Measurements from ENCODE around the gene ITGB1BP2.
A peak's percentile ranks its signal among the peaks of the same experiment; 100 is the strongest.
"Not testable (repeated sequence)": the region's sequence is repeated elsewhere in the genome, so short reads cannot be mapped to it uniquely, and the experiment has no call there.

Gene ITGB1BP2

DNA sequence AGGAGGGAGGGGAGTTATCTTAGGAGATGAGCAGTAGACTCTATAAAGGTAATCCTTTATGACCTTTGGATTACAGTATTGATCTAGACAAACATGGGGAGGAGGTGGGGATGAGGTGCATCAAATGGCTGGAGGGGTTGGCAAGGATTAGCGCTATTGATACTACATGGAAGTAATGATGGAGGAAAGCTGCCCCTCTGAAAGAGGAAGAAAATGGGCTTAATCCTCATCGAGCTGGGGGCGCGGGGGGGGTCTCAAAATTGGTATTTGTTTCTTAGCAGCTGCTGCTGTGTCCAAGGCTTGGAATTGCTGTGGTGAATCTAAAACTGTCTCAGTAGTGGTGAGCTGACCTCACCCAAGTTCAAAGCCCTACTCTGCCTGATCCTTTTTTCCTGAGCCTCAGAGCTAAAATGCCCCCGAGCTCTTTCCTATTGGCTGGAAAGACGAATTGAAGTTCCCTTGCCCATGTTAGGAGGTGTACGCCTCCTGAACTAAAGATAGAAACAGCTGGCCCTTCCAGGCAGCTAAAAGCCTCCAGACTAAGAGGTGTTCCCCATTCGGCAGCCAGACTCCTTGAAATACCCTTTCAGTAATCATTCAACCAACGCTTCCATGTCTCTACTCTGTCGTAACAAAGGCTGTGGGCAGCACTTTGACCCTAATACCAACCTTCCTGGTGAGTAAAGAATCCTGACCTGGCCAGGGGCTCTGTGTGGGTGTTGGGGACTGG, at the start of gene ITGB1BP2:
TSS of gene ITGB1BP2 (plus strand) at position 556 of the 730 bp plus-strand sequence. CDS start at position 613, 57 bp downstream.
- no peak for DNase-seq

DNA sequence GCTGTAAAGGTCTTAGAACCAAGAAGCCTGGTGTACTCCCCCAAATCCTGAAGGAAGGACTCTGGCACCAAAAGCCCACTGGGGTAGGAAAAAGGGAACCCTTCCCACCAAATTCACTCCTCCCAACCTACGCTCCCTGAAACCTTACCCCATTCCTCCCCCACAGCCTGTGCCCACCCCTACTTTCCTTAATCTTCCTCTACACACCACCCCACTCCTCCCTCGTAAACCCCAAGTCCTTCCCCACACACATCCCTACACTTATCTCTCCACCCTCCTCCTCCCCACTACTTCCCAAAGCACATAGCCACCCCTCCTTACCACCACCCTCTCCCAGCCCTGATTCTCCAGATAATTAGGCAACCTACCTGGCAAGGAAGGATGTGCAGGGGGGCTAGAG, 49.3 kb upstream of the ITGB1BP2 start:
- no peak for DNase-seq

DNA sequence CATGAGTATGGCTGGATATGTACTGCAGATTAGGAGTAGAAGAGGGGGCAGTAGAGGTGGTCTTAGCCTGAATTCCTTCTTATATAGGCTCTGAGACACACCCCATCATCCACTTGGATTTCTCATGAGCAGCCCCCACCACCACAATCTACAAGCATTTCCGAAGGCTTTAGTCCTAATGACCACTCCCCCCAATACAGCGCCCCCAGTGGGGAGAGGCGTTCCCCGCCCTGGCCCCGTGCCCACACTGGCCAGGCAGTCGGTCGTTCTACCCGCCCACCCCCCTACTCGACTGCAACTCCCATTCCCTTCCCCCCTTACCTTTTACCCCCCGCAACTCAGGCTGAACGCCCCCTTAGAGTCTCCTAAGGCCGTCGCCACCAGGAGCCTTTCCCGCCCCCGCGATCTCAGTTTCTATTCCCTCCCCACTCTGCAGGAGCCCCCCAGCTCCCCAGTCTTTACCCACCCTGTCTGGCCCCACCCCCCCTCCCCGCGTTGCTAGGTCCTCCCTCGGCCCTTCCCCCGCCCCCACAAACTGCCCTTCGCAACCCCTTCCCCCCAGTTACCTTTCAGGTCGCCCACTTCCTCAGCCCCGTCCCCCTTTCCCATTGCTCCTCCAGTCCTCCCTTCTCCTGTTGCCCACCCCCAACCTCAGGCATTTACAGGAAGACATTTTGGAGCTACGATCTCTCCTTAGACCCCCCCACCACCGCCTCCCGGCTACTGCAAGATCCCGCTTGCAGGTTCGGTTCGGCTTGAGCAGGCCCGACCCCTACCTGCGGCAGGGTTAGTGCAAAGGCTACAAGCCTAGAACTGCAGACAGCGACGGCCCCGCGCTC, 48.1 kb upstream of the ITGB1BP2 start:
- peak; percentile 48 for DNase-seq

DNA sequence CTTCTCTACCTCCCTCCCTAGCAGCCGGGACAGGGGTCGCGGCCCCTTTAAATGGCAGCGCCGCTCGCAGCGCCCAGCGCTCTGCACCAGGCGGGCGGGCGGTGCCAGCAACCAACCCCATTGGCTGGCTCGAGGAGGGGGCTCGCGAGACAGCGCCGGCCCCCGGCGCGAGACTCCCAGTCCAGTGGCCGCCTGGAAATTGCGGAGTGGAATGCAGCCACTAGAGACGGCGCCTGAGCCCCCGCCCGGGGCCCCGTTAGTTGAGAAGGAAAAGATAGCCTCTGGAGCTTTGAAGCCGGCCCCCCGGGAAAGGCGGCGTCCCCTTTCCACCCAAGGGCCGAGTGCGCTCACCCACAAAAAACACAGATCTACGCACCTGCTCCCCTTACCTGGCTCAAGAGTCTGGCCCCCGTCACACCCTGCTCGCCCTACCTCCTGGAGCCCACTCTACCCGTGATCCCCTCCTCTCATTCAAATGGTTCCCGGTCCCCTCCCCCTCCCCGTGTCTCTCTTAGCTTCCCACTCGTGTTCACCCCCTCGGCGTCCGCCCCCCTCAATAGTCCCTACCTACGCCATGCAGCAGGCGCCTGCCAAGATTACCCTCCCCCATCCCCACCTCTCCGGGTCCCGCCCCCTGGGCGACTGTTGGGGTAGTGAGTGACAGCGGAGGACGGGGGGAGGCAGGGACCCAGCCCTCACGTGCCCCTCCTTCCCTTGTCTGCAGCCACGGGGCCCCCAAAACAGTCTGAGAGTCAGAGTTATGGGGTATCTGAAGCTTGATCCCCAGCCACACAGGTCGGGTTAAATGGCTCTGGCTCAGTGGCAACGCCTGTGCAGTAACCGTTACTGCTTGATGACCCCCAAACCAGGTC, 47.2 kb upstream of the ITGB1BP2 start, which contains the start of gene ZMYM3:
TSS of gene ZMYM3 (minus strand) at position 49 of the 872 bp plus-strand sequence. CDS start 885 bp downstream, outside the sequence.
- DNase-seq, result peak; percentile 86

DNA sequence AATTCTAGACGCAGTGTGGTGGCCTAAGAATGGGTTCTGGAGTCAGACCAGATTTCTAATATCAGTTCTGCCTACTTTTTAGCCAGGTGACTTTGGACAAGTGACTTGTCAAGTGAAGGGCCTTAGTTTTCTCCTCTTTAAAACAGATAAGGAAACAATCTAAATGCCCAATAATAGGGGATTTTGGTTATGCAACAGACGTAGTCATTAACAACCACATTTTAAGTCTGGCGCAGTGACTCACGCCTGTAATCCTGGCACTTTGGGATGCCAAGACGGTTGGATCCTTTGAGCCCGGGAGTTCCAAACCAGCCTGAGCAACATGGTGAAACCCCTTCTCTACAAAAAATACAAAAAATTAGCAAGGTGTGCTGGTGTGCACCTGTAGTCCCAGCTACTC, 45.5 kb upstream of the ITGB1BP2 start:
- no peak for DNase-seq

DNA sequence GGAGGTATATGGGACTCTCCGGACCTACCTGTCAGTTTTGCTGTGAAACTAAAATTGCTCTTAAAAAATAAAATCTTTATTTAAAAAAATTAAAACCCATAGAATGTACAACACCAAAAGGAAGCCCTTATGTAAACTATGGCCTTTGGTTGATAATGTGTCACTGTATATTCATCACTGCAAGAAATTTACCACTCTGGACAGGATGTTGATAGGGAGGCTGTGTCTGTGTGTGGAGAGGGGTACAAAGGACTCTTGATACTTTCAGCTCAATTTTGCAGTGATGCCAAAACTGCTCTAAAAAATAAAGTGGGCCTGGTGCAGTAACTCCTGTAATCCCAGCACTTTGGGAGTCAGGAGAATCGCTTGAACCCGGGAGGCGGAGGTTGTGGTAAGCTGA, 44.7 kb upstream of the ITGB1BP2 start:
- DNase-seq, result no peak

DNA sequence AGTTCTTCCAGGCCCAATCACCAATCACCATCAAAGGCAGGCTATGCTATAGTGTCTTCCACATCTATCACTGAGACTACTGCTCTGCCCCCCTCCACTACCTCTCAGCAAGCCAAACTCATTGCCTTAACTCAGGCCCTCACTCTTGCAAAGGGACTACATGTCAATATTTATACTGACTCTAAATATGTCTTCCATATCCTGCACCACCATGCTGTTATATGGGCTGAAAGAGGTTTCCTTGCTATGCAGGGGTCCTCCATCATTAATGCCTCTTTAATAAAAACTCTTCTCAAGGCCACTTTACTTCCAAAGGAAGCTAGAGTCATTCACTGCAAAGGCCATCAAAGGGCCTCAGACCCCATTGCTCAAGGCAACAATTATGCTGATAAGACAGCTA, 32.9 kb upstream of the ITGB1BP2 start:
- DNase-seq, result not testable (repeated sequence)

DNA sequence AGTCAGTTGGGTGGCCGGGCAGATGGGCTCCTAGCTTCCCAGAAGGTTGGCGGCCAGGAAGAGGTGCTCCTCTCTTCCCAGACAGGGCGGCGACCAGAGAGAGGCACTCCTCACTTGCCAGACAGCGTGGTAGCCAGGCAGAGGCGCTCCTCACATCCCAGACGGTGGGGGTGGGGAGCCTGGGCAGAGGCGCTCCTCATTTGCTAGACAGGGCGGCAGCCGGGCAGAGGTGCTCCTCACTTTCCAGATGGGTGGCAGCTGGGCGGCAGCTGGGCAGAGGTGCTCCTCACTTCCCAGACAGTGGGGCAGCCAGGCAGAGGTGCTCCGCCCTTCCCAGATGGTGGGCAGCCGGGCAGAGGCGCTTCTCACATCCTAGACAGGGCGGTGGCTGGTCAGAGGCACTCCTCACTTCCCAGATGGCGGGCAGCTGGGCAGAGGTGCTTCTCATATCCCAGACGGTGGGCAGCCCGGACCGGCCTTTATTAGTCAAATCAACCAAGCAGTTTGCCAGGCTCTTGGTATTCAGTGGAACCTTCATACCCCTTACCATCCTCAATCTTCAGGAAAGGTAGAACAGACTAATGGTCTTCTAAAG, 31.7 kb upstream of the ITGB1BP2 start:
- no peak for DNase-seq

DNA sequence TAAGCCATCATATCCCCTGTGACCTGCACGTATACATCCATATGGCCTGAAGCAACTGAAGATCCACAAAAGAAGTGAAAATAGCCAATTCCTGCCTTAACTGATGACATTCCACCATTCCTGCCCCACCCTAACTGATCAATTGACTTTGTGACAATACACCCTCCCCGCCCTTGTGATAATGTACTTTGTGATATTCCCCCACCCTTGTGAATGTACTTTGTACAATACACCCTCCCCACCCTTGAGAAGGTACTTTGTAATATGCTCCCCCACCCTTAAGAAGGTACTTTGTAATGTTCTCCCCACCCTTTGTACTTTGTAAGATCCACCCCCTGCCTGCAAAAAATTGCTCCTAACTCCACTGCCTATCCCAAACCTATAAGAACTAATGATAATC, 29.2 kb upstream of the ITGB1BP2 start:
- not testable (repeated sequence) for DNase-seq

DNA sequence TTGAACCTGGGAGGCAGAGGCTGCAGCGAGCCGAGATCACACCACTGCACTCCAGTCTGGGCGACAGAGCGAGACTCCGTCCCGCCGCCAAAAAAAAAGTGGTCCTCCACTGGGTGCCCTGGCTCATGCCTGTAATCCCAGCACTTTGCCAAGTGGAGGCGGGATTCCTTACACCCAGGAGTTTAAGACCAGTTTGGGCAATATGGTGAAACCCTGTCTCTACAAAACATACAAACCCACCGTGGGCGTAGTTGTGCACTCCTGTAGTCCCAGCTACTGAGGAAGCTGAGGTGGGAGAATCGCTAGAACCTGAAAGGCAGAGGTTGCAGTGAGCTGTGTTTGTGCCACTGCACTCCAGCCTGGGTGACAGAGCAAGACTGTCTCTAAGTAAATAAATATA, 20.2 kb upstream of the ITGB1BP2 start:
- DNase-seq, result not testable (repeated sequence)

DNA sequence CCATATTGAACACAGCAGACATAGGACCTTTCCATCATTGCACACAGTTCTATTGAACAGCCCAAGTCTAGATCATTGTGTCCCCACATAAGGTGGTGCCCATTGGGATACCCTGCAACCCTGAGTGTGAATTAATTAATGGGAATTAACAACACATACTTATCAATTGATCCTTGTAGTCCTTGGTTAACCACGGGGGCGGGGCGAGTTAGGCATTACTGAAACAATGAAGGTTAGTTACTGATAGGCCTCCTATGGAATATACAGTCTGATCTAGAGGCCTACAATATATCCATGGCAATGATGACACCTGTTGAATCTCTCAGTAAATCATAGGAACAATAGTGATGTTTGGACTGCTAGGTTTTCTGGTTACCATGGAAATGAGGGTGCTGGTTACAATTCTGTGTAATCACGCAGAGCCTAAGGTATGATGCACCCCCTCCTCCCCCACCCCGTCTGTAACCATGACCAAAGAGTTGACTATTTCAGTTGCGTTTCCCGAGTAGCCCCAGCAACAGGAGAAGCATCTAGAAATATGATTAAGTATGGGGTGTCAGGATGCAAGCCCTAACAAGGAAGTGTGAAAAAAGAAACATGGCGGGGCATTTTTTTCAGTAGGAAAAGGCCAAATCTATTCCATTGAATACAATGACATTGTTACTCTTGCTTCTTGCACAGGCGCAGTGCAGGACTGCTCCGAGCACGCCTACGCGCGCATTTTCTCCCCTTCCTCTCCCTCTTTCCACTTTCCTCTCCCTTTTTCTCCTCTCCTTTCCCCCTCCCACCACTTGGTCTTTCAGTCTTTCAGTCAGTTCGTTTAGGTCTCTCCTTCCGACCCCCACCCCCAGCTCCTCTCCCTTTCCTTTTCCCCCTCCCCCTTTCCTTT, 18.8 kb upstream of the ITGB1BP2 start:
- peak; percentile 75 for DNase-seq

DNA sequence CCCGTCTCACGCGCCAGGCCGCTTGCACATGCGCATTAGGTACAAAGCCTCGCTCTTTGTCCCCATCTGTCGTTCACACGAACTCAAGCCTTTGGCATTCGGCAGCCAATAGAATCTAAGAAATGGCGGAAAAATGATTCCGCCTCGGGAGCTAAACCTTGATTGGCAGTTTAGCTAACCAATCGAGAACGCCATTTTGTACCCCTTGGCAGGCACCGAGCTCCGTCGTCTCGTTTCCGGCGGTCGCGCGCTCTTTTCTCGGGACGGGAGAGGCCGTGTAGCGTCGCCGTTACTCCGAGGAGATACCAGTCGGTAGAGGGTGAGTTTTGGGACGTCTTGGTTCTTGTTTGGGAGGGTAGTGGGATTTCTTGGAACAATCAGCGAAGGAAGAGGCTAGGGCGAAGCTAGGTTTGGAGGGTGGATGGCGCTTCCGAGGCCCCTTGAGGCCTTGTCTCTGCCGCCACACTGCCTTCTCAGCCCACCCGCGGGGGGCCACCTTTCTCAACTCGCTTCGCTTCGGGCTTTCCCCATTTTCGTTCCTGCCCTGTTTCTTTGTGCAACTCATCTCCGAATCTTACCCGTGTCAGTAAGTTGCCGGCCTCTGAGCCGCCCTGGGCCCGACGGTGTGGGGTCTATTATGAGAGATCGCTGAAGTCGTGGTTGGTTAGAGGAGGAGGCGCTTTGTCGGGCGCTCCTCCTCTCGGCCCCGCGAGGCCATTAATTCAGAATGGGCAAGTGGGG, 18.0 kb upstream of the ITGB1BP2 start, which contains the start of gene NONO:
TSS of gene NONO (plus strand) at position 233 of the 741 bp plus-strand sequence. CDS start 7,003 bp downstream, outside the sequence.
- peak; percentile 97 for DNase-seq

DNA sequence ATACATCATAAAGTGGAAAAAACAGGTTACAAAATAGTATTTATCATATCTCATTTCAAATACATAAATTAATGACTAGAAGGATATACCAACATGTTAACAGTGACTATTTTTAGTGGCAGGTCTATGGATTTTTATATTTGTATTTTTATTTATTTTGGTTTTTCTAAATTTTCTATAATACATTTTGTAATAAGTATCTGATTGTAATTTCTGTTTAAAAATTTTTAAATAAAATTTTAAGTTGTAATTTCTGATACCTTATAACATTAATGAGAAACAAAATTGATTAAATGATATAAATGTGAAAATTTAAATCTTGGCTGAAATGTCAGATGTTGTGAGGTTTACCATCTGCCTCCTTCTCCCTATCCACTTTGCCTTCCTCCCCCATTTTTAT, 15.6 kb upstream of the ITGB1BP2 start:
- DNase-seq, result no peak

DNA sequence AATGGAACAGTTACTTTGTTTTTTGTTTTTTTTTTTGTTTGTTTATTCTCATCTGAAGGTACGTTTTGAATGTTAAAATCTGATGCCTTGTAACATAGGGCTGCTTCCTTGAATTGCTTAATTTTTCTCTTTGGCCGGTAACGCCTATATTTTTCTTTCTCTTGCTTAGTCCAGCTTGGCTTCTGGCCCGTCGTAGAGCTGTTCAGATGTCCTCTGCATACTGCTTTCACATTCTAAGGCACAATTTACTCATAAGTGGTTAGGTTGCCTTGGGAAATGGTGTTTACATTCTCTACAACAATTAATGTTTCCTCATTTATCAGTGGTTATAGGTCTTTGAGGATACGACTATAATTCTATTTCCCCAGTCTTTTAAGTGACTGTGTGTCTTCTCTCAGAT, 10.2 kb upstream of the ITGB1BP2 start:
- DNase-seq, result no peak

DNA sequence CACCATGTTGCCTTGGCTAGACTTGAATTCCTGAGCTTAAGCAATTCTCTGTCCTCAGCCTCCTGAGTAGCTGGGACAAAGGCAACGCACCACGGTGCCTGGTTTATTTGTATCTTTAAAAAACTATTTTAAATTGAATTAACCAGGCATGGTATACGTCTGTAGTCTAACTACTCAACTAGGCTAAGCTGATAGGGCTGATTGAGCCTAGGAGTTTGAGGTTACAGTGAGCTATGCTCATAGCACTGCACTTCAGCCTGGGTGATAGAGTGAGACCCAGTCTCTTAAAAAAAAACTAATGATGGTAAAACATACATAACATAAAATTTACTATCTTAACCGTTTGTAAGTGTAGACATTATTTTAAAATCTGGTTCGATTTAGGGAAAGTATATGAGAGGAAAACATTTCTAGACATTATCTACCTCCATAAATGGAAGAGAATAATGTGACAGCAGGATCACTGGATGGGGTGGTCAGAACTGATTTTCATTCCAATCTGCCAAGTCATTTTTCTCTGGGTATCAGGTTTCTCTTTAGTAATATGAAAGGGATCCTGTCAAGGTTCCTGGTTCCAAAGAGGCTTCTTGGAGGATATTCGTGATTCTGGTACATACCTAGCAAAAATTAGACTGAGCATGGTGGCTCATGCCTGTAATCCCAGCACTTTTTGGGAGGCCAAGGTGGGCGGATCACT, 8.7 kb upstream of the ITGB1BP2 start:
- DNase-seq, result no peak

DNA sequence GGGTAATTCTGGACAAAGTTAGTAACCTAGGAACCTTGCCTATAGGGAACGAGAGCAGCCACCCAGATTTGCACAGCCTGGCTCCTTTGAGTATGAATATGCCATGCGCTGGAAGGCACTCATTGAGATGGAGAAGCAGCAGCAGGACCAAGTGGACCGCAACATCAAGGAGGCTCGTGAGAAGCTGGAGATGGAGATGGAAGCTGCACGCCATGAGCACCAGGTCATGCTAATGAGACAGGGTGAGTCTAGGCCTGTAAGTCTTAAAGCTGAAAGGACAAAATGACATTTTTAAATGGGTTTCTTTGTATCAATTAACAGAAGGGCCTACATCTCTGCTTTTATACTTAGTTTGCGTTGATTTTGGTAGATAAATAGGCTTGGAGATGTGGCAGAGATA, 4.7 kb upstream of the ITGB1BP2 start:
- no peak for DNase-seq

DNA sequence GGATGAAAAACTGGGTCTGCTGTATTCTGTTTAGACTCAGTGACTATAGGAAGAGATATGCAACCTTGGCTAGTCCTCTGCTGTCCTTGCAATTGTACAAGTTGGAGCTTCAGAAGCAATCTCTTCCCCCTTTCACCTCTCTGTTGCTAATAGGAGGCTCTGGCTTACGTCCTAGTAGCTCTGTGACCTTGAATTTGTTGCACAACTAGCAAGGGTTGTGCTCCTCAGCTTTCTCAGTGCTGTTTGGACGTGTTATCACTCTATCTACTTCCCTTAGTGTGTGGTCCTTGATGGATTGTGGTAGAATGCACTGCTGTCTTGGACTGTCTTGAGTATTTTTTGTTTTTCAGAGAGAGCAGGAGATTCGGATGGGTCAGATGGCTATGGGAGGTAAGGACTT, 3.4 kb upstream of the ITGB1BP2 start:
- DNase-seq, result no peak

DNA sequence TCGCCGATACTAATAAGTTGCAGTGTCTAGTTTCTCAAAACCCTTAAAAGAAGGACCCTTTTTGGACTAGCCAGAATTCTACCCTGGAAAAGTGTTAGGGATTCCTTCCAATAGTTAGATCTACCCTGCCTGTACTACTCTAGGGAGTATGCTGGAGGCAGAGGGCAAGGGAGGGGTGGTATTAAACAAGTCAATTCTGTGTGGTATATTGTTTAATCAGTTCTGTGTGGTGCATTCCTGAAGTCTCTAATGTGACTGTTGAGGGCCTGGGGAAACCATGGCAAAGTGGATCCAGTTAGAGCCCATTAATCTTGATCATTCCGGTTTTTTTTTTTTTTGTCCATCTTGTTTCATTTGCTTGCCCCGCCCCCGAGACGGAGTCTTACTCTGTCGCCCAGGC, 1.5 kb upstream of the ITGB1BP2 start:
- not testable (repeated sequence) for DNase-seq

DNA sequence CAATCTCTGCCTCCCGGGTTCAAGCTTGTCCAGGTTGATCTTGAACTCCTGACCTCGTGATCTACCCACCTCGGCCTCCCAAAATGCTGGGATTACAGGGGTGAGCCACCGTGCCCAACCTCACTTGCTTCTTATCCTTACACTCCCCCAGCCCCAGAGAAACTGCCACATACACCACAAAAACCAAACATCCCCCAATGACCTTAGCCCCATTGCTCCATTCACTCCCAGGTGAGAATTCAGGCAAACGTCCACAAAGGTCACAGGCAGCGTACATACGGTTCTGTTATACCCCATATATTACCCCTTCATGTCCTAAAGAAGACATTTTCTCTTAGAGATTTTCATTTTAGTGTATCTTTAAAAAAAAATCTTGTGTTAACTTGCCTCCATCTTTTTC, 1.1 kb upstream of the ITGB1BP2 start:
- DNase-seq, result not testable (repeated sequence)
